WTC11 (cell line): ENCODE data around the gene TIAM2. TPM values are rescaled to one million over a fixed set of nuclear protein-coding genes. Genes with fewer than 3 reads are reported as not detected.

ENCODE experiments used
- ATAC-seq: fragments of 200-7000 bp; cut with Tn5 transposase; 2 replicates; pipeline ENCODE4 v1.10.0; 2021; ENCODE audit warnings: mild to moderate bottlenecking, moderate library complexity
- CTCF ChIA-PET: fragments of 300-600 bp; sonication (Branson Sonifier 250); formaldehyde crosslinking; loops from one replicate; lab custom pipeline; 2021; ENCODE audit warnings: antibody characterized with exemption; lab: Charles Lee
- POLR2A ChIA-PET: fragments of 350-600 bp; sonication (Branson Sonifier 250); formaldehyde crosslinking; loops from one replicate; lab custom pipeline; 2021; ENCODE audit warnings: antibody characterized with exemption; lab: Charles Lee
- DNase-seq: peaks from one replicate; pipeline ENCODE4 v3.0.0; 2021; ENCODE audit warnings: low spot score
- H3K27ac Mint-ChIP-seq: 2 replicates; pipeline ENCODE4 v1.8.0; 2021; ENCODE audit warnings: mixed read lengths
- H3K27me3 Mint-ChIP-seq: 2 replicates; pipeline ENCODE4 v1.8.0; 2021; ENCODE audit warnings: low read depth, mild to moderate bottlenecking, moderate library complexity, mixed read lengths
- H3K36me3 Mint-ChIP-seq: 2 replicates; pipeline ENCODE4 v1.8.0; 2021; ENCODE audit warnings: mixed read lengths
- H3K4me1 Mint-ChIP-seq: 2 replicates; pipeline ENCODE4 v1.8.0; 2022; ENCODE audit warnings: mixed read lengths
- H3K4me3 Mint-ChIP-seq: 2 replicates; pipeline ENCODE4 v1.8.0; 2021; ENCODE audit warnings: mild to moderate bottlenecking, moderate library complexity, mixed read lengths
- H3K9me3 Mint-ChIP-seq: 2 replicates; pipeline ENCODE4 v1.8.0; 2021; ENCODE audit warnings: mixed read lengths
- ATF3 ChIP-seq: sonication (generic); formaldehyde crosslinking; conservative IDR thresholded peaks from 2 replicates; pipeline ENCODE4 v1.8.1; 2022; ENCODE audit warnings: mild to moderate bottlenecking, missing genetic modification reagents
- CREM ChIP-seq: sonication (generic); formaldehyde crosslinking; IDR thresholded peaks from 2 replicates; pipeline ENCODE4 v1.8.1; 2022; ENCODE audit warnings: mild to moderate bottlenecking, missing genetic modification reagents, moderate library complexity
- ELF4 ChIP-seq: sonication (generic); formaldehyde crosslinking; IDR thresholded peaks from 2 replicates; pipeline ENCODE4 v1.8.1; 2022; ENCODE audit warnings: low read depth, mild to moderate bottlenecking, moderate library complexity, missing genetic modification reagents
- ETV6 ChIP-seq: sonication (generic); formaldehyde crosslinking; IDR thresholded peaks from 2 replicates; pipeline ENCODE4 v1.8.1; 2022; ENCODE audit warnings: mild to moderate bottlenecking, missing genetic modification reagents
- FOXK1 ChIP-seq: sonication (generic); formaldehyde crosslinking; IDR thresholded peaks from 2 replicates; pipeline ENCODE4 v1.8.0; 2022; ENCODE audit warnings: mild to moderate bottlenecking, moderate library complexity, missing genetic modification reagents
- GTF2I ChIP-seq: fragments of 250-450 bp; sonication (Bioruptor Pico); conservative IDR thresholded peaks from 2 replicates; pipeline ENCODE4 v1.4.0; 2021; ENCODE audit warnings: mild to moderate bottlenecking
- HMGA2 ChIP-seq: fragments of 250-450 bp; sonication (Bioruptor Pico); IDR thresholded peaks from 2 replicates; pipeline ENCODE4 v1.4.0; 2021; ENCODE audit warnings: mild to moderate bottlenecking, moderate library complexity
- IRF1 ChIP-seq: sonication (generic); formaldehyde crosslinking; IDR thresholded peaks from 2 replicates; pipeline ENCODE4 v1.8.0; 2023; ENCODE audit warnings: missing genetic modification reagents
- IRF2 ChIP-seq: sonication (generic); formaldehyde crosslinking; IDR thresholded peaks from 2 replicates; pipeline ENCODE4 v1.8.0; 2022; ENCODE audit warnings: low read depth, missing genetic modification reagents, borderline replicate concordance
- JAZF1 ChIP-seq: fragments of 250-450 bp; sonication (Bioruptor Pico); IDR thresholded peaks from 2 replicates; pipeline ENCODE4 v1.9.0; 2021; ENCODE audit warnings: moderate library complexity, mild to moderate bottlenecking, inconsistent platforms
- JUN ChIP-seq: sonication (generic); formaldehyde crosslinking; IDR thresholded peaks from 2 replicates; pipeline ENCODE4 v1.8.0; 2023; ENCODE audit warnings: mild to moderate bottlenecking, missing genetic modification reagents
- PRDM15 ChIP-seq: sonication (generic); formaldehyde crosslinking; IDR thresholded peaks from 2 replicates; pipeline ENCODE4 v1.8.0; 2022; ENCODE audit warnings: missing genetic modification reagents
- TCF7 ChIP-seq: sonication (generic); formaldehyde crosslinking; IDR thresholded peaks from 2 replicates; pipeline ENCODE4 v1.8.0; 2022; ENCODE audit warnings: mild to moderate bottlenecking, low read depth, missing genetic modification reagents, moderate library complexity
- USF2 ChIP-seq: sonication (generic); formaldehyde crosslinking; IDR thresholded peaks from 2 replicates; pipeline ENCODE4 v1.8.1; 2023; ENCODE audit warnings: mild to moderate bottlenecking, missing genetic modification reagents, moderate library complexity
- ZNF263 ChIP-seq: sonication (generic); formaldehyde crosslinking; IDR thresholded peaks from 2 replicates; pipeline ENCODE4 v1.8.1; 2022; ENCODE audit warnings: low read depth, mild to moderate bottlenecking, moderate library complexity, missing genetic modification reagents
- ZNF317 ChIP-seq: sonication (generic); formaldehyde crosslinking; IDR thresholded peaks from 2 replicates; pipeline ENCODE4 v1.8.1; 2023; ENCODE audit warnings: low read depth, mild to moderate bottlenecking, moderate library complexity, missing genetic modification reagents, borderline replicate concordance
- ZNF671 ChIP-seq: fragments of 250-450 bp; sonication (Bioruptor Pico); IDR thresholded peaks from 2 replicates; pipeline ENCODE4 v1.8.0; 2021; ENCODE audit warnings: mild to moderate bottlenecking
- total RNA-seq: library from RNA; stranded (reverse); gene quantifications from 3 replicates; pipeline ENCODE4 v1.2.3, GENCODE V29; 2021
- TF ChIP-seq, protein P1 (sequence below): fragments of 250-450 bp; sonication (Bioruptor Pico); IDR thresholded peaks from 2 replicates; pipeline ENCODE4 v1.9.0; 2021; ENCODE audit warnings: moderate library complexity, mild to moderate bottlenecking, inconsistent platforms, borderline replicate concordance

The TIAM2 gene
- total RNA-seq, 1 experiment from 2014 or later, result 15.1 TPM

DNA sequence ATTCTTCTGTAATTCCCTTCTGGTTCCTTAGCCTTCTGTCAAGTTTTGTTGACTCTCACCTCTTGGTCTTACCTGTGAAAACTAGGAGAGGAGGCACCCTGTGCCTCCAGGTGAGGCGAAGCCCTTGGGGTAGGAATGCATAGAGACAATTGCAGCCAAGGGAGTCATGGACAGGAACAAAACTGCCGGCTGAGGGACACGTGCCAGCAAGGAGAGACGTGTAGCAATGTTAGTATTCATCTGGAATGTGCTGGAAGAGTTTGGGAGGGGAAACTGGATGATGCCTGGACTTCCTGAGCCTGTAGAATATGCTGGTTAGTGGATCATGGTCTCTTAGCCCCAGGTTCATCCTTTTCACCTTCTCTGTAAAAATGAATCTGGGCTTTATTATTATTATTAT lies 3.9 kb upstream of the TIAM2 start:
- no peak overlapping the region for H3K27ac Mint-ChIP-seq
- no peak for DNase-seq
- ATAC-seq, result no peak
- peaks cover 13% of the 10 kb centered on the region for H3K27me3 Mint-ChIP-seq
- H3K4me1 Mint-ChIP-seq, result peaks cover 21% of the 10 kb centered on the region
- no peaks in the 10 kb centered on the region for H3K9me3 Mint-ChIP-seq
- CTCF ChIA-PET, result no interaction called here
- POLR2A ChIA-PET, result no interaction called here
- H3K4me3 Mint-ChIP-seq, result no peak overlapping the region
- no peaks in the 10 kb centered on the region for H3K36me3 Mint-ChIP-seq
- 0 out of 2 replicates have a peak, but pooled peaks have one; percentile 41 for TF ChIP-seq HMGA2 (CRISPR knock-in tag)
- TF ChIP-seq JUN, result no peak

- DNase-seq (no peak), ATAC-seq (no peak)
- H3K27me3 Mint-ChIP-seq, result peaks cover 22% of the 10 kb centered on the region
- no peaks in the 10 kb centered on the region for H3K36me3 Mint-ChIP-seq
- ChIA-PET POLR2A (no interaction called here), CTCF (interaction anchor here (1.0 to 1.3 kb wide), 2 partner anchors 185 to 317 kb away, joined by 3 to 4 read pairs; no protein-coding TSS in a partner anchor)
- no peak overlapping the region for H3K27ac Mint-ChIP-seq
- H3K4me1 Mint-ChIP-seq, result peaks cover 38% of the 10 kb centered on the region
- H3K4me3 Mint-ChIP-seq, result no peak overlapping the region
- H3K9me3 Mint-ChIP-seq, result no peaks in the 10 kb centered on the region
- TF ChIP-seq HMGA2 (CRISPR knock-in tag), result no peak
- TF ChIP-seq ELF4 (CRISPR knock-in tag), result no peak
- TF ChIP-seq JAZF1 (CRISPR knock-in tag), result no peak
- TF ChIP-seq IRF2 (CRISPR knock-in tag), result no peak
- TF ChIP-seq ETV6, result no peak
- TF ChIP-seq GTF2I (CRISPR knock-in tag), result no peak
- TF ChIP-seq USF2 (CRISPR knock-in tag), result no peak
- no peak for TF ChIP-seq TCF7 (CRISPR knock-in tag)
- TF ChIP-seq ZNF317 (CRISPR knock-in tag), result no peak
- TF ChIP-seq, protein P1, sequence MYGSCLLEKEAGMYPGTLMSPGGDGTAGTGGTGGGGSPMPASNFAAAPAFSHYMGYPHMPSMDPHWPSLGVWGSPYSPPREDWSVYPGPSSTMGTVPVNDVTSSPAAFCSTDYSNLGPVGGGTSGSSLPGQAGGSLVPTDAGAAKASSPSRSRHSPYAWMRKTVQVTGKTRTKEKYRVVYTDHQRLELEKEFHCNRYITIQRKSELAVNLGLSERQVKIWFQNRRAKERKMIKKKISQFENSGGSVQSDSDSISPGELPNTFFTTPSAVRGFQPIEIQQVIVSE (CRISPR knock-in tag), result no peak
- TF ChIP-seq ZNF263 (CRISPR knock-in tag), result no peak
- TF ChIP-seq IRF1, result no peak
- no peak for TF ChIP-seq ATF3 (CRISPR knock-in tag)
- no peak for TF ChIP-seq FOXK1
- no peak for TF ChIP-seq CREM (CRISPR knock-in tag)
- no peak for TF ChIP-seq PRDM15
- TF ChIP-seq ZNF671 (CRISPR knock-in tag), result no peak
Measured at GRCh38 chr6:154993026-154993425, 2.1 kb upstream of the TIAM2 start.
